COLO668 (cell line): ENCODE measurements around the gene MBTD1.
"Not testable (repeated sequence)": the region's sequence is repeated elsewhere in the genome, so short reads cannot be mapped to it uniquely, and the experiment has no call there.

ENCODE experiments used
- DNase-seq: peaks from one replicate; lab custom pipeline; 2025; ENCODE audit not compliant: unreplicated experiment; lab: John Stamatoyannopoulos, UW

MBTD1 gene

GRCh38 chr17:51256101-51256500 lies 3.7 kb downstream of the MBTD1 start:
- no peak for DNase-seq

DNA sequence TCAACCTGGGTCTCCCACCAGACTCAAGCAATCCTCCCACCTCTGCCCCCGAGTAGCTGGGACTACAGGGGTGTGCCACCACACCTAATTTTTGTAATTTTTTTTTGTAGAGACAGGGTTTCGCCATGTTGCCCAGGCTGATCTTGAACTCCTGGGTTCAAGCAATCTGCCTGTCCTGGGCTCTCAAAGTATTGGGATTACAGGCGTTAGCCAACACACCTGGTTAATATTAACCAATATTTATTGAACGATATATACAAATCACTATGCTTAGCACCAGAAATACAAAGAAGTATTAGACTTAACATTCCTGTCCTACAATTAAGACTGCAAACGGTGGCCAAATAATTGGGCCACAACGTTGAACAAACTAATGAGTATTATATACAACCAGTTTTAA lies 4.2 kb downstream of the MBTD1 start:
- no peak for DNase-seq

- no peak for DNase-seq
Observed at GRCh38 chr17:51251010-51251409, 8.8 kb downstream of the MBTD1 start.

DNA sequence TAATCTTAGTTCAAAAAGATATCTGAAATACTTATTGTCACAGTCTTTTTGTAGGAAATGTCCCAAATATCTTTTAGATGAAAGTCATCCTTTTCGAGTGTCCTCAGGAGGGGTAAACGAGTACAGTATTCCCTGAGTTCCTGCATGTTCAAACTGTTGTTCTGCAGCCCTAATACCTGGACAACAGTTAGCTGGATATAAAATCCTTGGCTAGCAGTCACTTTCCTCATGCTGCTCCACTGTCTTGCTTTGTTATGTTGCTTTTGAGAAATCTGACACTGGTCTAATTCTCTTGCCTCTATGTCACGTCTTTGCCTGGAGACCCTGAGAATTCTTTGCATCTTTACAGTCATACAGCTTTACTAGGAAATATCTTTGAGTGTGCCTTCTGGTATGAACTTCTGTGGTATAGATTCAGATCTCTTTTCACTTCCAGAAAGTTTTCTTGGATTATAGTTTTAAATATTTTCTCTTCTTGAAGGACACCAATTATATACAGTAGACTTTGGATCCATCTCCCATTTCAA lies 9.5 kb downstream of the MBTD1 start:
- no peak for DNase-seq

DNA sequence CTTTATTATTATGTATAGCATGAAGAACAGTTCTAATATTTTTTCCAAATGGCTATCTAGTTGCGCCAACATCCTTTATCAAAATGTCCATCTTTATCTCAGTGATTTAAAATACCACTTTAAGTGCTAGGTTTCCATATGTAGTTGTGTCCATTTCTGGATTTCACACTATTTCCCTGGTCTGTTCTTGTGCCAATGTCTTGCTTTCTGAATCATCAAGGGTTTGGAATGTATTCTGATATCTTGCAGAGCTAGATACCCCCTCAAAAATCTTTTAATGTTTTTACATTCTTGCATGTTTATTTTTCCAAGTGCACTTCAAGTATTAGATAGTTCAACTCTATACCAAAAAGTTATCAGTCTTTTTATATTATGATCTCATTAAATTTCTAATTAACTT lies 14.3 kb downstream of the MBTD1 start:
- DNase-seq = no peak

DNA sequence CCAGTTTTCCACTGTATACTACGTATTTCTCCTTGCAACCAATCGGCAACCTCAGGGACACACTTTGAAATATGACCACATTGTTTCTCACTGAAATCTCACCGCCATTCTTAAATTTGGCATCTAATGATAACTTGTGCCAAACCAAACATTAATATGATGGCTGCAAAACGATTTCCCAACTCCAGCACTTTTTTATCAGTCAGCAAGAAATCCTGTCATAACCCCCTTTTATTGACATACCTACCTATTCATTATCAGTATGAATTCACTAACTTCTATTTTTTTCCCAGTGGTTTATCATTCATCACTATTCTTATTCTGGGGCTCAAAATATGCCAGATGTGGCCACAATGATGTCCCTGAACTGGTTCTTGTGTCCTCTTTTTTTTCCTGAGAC lies 15.8 kb downstream of the MBTD1 start:
- DNase-seq = no peak

DNA sequence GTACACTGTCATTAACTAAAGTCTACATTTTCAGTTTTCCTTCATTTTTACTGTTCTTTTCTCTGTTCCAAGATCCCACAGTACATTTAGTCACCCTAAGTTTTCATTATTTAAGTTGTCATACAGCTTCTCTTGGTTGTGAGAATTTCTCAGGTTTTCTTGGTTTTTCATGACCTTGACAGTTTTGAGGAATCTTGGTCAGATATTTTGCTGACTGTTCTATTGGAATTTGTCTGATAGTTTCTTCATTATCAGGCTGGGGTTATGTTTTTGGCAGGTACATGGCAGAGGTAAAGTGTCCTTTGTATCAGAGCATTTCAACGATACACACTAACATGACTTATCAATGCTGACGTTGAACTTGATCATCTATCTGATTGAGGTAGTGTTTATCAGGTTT lies 19.6 kb downstream of the MBTD1 start:
- DNase-seq = no peak

GRCh38 chr17:51238255-51238887 lies 21.5 kb downstream of the MBTD1 start:
- no peak for DNase-seq

DNA sequence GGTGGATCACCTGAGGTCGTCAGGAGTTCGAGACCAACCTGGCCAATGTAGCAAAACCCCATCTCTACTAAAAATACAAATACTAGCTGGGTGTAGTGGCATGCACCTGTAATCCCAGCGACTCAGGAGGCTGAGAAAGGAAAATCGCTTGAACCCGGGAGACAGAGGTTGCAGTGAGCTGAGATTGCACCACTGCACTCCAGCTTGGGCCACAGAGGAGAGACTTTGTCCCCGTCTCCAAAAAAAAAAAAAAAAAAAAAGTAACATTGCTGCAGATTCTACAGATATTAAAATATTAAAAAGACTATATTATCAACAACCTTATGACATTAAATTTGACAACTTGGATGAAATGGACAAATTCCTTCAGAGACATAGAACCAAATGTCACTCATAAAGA lies 25.7 kb downstream of the MBTD1 start:
- no peak for DNase-seq

- DNase-seq = no peak
Observed at GRCh38 chr17:51231999-51232398, 27.9 kb downstream of the MBTD1 start.

- no peak for DNase-seq
Observed at GRCh38 chr17:51230306-51230705, 29.5 kb downstream of the MBTD1 start.

- DNase-seq = no peak
Observed at GRCh38 chr17:51229889-51230288, 30.0 kb downstream of the MBTD1 start.

DNA sequence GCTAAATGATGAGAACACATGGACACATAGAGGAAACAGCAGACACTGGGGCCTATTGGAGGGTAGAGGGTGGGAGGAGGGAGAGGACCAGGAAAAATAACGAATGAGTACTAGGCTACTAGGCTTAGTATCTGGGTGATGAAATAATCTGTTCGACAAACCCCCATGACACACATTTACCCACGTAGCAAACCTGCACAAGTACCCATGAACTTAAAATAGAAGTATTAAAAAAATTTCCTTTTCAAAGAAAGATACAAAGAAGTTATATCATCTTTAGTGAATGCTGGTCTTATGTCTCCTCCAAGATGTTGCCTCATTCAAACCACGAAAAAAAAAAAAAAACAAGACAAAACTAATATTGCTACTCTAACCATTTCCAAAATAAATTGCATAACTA lies 31.7 kb downstream of the MBTD1 start:
- no peak for DNase-seq

- not testable (repeated sequence) for DNase-seq
Observed at GRCh38 chr17:51225523-51225922, 34.3 kb downstream of the MBTD1 start.

DNA sequence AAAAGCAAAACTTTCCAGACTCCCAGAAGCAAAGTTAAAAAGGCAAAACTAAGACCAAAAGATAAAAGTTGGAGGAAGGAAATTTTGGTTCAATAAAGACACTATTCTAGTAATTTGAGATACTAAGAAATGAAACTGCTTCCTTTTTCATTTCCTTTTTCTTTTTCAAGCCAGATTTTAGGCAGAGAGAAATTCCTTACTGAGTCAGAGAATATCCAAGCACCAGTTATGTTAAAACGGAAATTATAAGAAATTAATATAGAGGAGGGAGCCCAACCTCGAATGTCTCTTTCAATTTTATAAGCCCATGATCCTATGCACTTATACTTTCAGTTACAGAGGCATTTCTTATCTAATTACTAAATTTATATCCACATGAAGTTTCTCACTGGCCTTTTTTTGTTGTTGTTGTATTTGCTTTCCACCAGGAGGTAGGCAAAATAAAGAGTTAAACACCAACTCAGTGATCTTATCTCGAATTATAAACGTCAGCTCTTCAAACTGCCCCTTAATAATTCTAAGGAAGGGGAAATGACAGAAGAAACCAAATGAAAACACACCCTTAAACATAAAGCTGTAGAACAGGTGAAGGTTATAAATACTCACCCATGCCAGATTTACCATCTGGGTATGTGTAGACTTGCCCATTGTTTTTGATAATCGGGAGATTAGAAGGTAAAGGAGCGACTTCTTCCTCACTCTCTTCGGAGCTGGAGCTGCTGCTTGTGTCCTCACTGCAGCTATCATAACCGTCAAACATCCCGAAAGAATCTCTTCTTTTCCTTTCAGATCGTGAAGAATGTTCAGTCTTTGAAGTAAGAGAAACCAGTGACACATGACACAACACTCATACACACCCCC lies 35.2 kb downstream of the MBTD1 start:
- DNase-seq = no peak

GRCh38 chr17:51221322-51221721 lies 38.5 kb downstream of the MBTD1 start:
- DNase-seq = no peak

- DNase-seq = no peak
Observed at GRCh38 chr17:51217946-51218345, 41.9 kb downstream of the MBTD1 start.

DNA sequence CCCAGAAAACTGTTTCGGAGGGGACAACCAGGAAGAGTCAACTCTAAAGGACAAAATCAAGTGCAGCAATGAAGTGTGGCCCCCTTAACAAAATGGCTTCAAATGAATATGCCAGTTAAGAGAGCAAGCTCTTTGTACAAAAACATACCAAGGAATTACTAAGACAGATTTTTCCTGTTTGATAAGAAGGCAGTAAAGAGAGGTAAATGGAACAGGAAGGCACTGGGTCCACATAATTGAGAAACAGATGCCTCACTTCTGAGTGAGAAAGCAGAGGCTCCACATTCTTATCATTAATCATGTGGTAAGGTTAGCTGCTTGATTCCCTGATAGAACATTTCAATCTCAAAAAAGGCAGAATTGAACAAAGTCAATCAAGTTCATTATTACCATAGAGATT lies 44.9 kb downstream of the MBTD1 start:
- DNase-seq = no peak

GRCh38 chr17:51203838-51204237 lies 56.0 kb downstream of the MBTD1 start:
- no peak for DNase-seq

DNA sequence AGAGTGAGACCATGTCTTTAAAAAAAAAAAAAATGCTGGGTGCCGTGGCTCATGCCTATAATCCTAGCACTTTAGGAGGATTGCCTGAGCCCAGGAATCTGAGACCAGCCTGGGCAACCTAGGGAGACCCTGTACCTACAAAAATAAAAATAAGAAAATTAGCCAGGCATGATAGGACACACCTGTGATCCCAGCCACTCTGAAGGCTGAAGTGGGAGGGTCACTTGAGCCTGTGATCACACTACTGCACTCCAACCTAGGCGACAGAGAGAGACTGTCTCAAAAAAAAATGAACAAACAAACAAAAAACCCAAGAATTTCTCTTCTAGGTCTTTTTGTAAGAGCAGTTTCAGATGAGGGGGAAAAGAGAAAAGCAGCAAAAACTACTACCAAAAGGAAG lies 59.0 kb downstream of the MBTD1 start:
- no peak for DNase-seq

GRCh38 chr17:51200295-51200694 lies 59.6 kb downstream of the MBTD1 start:
- DNase-seq = no peak

- no peak for DNase-seq
Observed at GRCh38 chr17:51197754-51198153, 62.1 kb downstream of the MBTD1 start.
